HG03469 (cell line): ENCODE data around the gene RASA2.

Experiments used
- ATAC-seq: cut with Tn5 transposase; IDR thresholded peaks from one replicate; pipeline ENCODE4 v1.9.1; 2021; ENCODE audit warnings: mild to moderate bottlenecking, moderate library complexity, moderate number of reproducible peaks; ENCODE audit not compliant: unreplicated experiment

The RASA2 gene

DNA sequence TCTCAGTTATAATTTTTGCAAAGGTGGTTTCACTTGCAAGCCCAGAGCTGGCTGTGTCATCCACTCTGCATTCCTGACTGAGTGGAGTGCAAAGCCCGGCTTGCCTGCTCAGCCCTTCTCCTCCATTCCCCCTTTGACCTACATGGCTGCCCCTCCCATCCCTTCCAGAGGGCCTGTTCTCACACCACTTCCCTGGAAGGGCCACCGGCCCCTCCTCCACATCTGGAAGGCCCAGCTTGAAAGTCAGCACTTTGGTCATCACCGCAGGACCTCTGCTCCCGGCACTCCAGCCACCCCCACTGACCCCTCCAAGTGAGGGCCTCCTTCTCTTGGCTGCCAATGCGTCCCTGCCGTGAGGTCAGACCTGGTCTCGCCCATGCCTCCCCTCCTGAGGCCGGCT lies 177.2 kb downstream of the RASA2 start:
- ATAC-seq = no peak
